ENCODE results near the gene THAP9.

GRCh38 chr4:82947498-82947897 is 47.0 kb downstream of the THAP9 start:
- TF ChIP-seq CTCF (conservative IDR thresholded peaks at IDR 0.05; ENCODE audit: low read length) (no peak), EZH2phosphoT487 (IDR thresholded peaks at IDR 0.05; ENCODE audit: borderline replicate concordance, low read depth, low read length) (no peak)
